ENCODE data around the gene RHBDD2. TPM values are rescaled to one million over a fixed set of nuclear protein-coding genes. Genes with fewer than 3 reads are reported as not detected.

Gene RHBDD2
- total and polyA plus RNA-seq, 9 of the 15 experiments (the other 6 are each of a cell fraction or from before 2014, with no cell fraction given) = 3.3 to 36.7 (median 17.9) TPM

- TF ChIP-seq RBM14 (IDR thresholded peaks at IDR 0.05; ENCODE audit: borderline replicate concordance, insufficient read depth, low read depth, low read length) = no peak
- TF ChIP-seq RBM22 (IDR thresholded peaks at IDR 0.05; ENCODE audit: low read depth, low read length, poor library complexity, severe bottlenecking) = no peak
- peak; percentile 95 for TF ChIP-seq FOXO4 (CRISPR knock-in tag; IDR thresholded peaks at IDR 0.05)
- no peak for TF ChIP-seq POLR3A (IDR thresholded peaks at IDR 0.05; ENCODE audit: borderline replicate concordance, extremely low read depth, insufficient read depth, insufficient read length)
- TF ChIP-seq POLR2AphosphoS2 (IDR thresholded peaks at IDR 0.05; ENCODE audit: low read length) = no peak
- TF ChIP-seq NFRKB (IDR thresholded peaks at IDR 0.05; ENCODE audit: low read depth) = no peak
- TF ChIP-seq HDAC3 (IDR thresholded peaks at IDR 0.05; ENCODE audit: borderline replicate concordance, partially characterized antibody) = no peak
- no peak for TF ChIP-seq SMARCE1 (IDR thresholded peaks at IDR 0.05)
- no peak for TF ChIP-seq XRCC3 (IDR thresholded peaks at IDR 0.05)
- no peak for TF ChIP-seq MIER1 (IDR thresholded peaks at IDR 0.05; ENCODE audit: low read depth)
- TF ChIP-seq SRSF7 (optimal IDR thresholded peaks at IDR 0.05; ENCODE audit: low read depth, low read length) = no peak
- TF ChIP-seq EWSR1 (IDR thresholded peaks at IDR 0.05; ENCODE audit: borderline replicate concordance, low read depth, partially characterized antibody) = no peak
- no peak for TF ChIP-seq ZNF561 (CRISPR knock-in tag; conservative IDR thresholded peaks at IDR 0.05)
- no peak for TF ChIP-seq ZNF224 (CRISPR knock-in tag; IDR thresholded peaks at IDR 0.05)
- TF ChIP-seq TRIM25 (IDR thresholded peaks at IDR 0.05; ENCODE audit: borderline replicate concordance) = no peak
- no peak for TF ChIP-seq SFPQ (IDR thresholded peaks at IDR 0.05; ENCODE audit: low read depth, low read length)
- peak; percentile 67; the same call in 1 of the 2 replicates for TF ChIP-seq NFE2L1 (tag; IDR thresholded peaks at IDR 0.05; ENCODE audit: borderline replicate concordance, low read depth)
- no peak for TF ChIP-seq BDP1 (IDR thresholded peaks at IDR 0.05; ENCODE audit: insufficient read depth, insufficient read length)
- no peak for TF ChIP-seq CLOCK (CRISPR knock-in tag; IDR thresholded peaks at IDR 0.05; ENCODE audit: borderline replicate concordance)
- no peak for TF ChIP-seq HDAC2 (IDR thresholded peaks at IDR 0.05)
- no peak for TF ChIP-seq PHB2 (IDR thresholded peaks at IDR 0.05; ENCODE audit: low read depth)
These were observed 35.2 kb upstream of the RHBDD2 start (continued) for GRCh38 chr7:75843613-75844116.

Measured in K562 (cell line).